D721Med (cell line): Measurements from ENCODE around the gene ACTR3C.

Experiments
- DNase-seq: peaks from one replicate; pipeline ENCODE4 v3.0.0; 2011; ENCODE audit warnings: low spot score; ENCODE audit not compliant: insufficient read length
- FAIRE-seq: peaks from 2 replicates; lab custom pipeline; 2011; peaks lifted over from hg19 to GRCh38; lab: Jason Lieb, UNC
- TF ChIP-seq, protein P1 (sequence below): IDR thresholded peaks from 2 replicates; pipeline ENCODE4 v1.5.1; 2012; ENCODE audit warnings: mild to moderate bottlenecking, control low read depth; ENCODE audit not compliant: insufficient read depth; ENCODE audit errors: missing control alignments

The ACTR3C gene

GRCh38 chr7:150339409-150339809 is 16.1 kb upstream of the ACTR3C start:
- TF ChIP-seq, protein P1, sequence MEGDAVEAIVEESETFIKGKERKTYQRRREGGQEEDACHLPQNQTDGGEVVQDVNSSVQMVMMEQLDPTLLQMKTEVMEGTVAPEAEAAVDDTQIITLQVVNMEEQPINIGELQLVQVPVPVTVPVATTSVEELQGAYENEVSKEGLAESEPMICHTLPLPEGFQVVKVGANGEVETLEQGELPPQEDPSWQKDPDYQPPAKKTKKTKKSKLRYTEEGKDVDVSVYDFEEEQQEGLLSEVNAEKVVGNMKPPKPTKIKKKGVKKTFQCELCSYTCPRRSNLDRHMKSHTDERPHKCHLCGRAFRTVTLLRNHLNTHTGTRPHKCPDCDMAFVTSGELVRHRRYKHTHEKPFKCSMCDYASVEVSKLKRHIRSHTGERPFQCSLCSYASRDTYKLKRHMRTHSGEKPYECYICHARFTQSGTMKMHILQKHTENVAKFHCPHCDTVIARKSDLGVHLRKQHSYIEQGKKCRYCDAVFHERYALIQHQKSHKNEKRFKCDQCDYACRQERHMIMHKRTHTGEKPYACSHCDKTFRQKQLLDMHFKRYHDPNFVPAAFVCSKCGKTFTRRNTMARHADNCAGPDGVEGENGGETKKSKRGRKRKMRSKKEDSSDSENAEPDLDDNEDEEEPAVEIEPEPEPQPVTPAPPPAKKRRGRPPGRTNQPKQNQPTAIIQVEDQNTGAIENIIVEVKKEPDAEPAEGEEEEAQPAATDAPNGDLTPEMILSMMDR = no peak
- no peak for FAIRE-seq
- no peak for DNase-seq

- FAIRE-seq (no peak), DNase-seq (no peak)
- TF ChIP-seq, protein P1 = no peak
These were observed 15.0 kb upstream of the ACTR3C start for GRCh38 chr7:150338166-150338829.

DNA sequence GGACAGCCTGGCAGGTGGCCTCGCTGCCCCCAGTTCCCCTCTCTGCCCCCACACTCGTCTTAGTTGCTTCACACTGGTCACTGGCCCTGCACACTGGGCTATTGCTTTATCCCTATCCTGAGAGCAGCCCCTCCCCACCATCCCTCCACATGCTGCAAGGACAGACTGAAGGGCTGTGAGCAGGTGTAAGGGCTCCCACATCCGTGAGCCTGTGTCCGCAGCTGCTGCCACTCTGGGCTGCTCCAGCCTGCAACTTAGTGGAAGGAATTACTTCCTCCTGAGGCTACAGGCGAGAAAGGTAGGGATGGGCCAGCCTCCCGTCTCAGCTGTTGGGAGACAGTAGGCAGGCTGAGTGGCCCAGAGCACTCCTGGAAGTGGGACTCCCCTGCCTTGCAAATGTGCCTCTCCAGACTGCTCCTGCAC is 14.3 kb upstream of the ACTR3C start:
- TF ChIP-seq, protein P1 = no peak
- no peak for DNase-seq
- FAIRE-seq = no peak

DNA sequence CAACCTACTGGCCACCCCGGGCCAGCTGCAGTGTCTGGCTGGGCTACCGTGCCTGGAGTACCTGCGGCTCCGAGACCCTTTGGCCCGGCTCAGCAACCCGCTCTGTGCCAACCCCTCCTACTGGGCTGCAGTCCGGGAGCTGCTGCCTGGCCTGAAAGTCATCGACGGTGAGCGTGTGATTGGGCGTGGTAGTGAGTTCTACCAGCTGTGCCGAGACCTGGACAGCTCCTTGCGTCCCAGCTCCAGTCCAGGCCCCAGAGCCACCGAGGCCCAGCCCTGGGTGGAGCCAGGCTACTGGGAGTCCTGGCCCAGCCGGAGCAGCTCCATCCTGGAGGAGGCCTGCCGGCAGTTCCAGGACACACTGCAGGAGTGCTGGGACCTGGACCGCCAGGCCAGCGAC is 13.8 kb upstream of the ACTR3C start:
- DNase-seq = no peak
- TF ChIP-seq, protein P1 = no peak
- no peak for FAIRE-seq

GRCh38 chr7:150336746-150337145 is 13.4 kb upstream of the ACTR3C start:
- TF ChIP-seq, protein P1 = no peak
- DNase-seq (no peak), FAIRE-seq (no peak)

- TF ChIP-seq, protein P1 = no peak
- no peak for DNase-seq
- no peak for FAIRE-seq
These were observed 12.4 kb upstream of the ACTR3C start for GRCh38 chr7:150335774-150336112.

- DNase-seq (no peak), FAIRE-seq (no peak)
- TF ChIP-seq, protein P1 = no peak
These were observed 11.9 kb upstream of the ACTR3C start for GRCh38 chr7:150335108-150335773.
